ENCODE results near the gene ARHGAP26. TPM values are rescaled to one million over a fixed set of nuclear protein-coding genes. Genes with fewer than 3 reads are reported as not detected.

The ARHGAP26 gene
- total and polyA plus RNA-seq, 9 donors: 1.9 to 47.1 (median 12.0) TPM

DNA sequence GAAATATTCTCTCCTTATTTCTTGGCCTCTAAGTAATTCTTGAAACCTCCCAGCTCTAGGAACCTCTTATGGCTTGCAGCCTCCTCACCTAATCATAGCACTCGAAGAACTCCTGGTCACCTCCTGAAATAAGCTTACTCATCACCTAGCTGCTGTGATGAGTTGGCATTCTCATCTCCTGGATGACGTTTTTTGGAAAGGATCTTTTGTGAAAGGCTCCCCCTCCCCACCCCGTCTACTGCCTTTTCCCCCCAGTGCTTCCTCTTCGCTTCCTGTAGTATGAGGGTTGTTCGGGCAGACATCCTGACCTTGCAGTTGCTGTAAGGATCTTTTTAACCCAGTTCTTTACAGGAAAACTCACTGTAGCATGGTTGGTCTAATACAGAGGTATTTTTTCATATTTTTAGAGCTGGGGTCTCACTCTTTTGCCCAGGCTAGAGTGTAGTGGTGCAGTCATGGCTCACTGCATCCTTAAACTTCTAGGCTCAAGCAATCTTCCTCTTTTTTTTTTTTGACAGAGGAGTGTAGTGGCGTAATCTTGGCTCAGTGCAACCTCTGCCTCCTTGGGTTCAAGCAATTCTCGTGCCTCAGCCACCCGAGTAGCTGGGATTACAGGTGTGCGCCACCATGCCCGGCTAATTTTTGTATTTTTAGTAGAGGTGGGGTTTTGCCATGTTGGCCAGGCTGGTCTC, 41.8 kb downstream of the ARHGAP26 start:
- Histone ChIP-seq H3K36me3 (no peaks in the 10 kb centered on the region), H3K4me1 (ENCODE audit: insufficient read depth) (no peaks in the 10 kb centered on the region), H3K4me3 (no peak overlapping the region), H3K27me3 (no peaks in the 10 kb centered on the region), H3K9me3 (no peaks in the 10 kb centered on the region), H3K27ac (no peak overlapping the region)
- intact Hi-C loops (cut with DNase I): no loop called here
- 87 to 91% (median 87%) methylated on average over 10 of the region's 10 CpGs for WGBS, 3 donors
- TF ChIP-seq EP300 (IDR thresholded peaks at IDR 0.05) (no peak), POLR2A (IDR thresholded peaks at IDR 0.05) (no peak)
- TF ChIP-seq, protein P1, sequence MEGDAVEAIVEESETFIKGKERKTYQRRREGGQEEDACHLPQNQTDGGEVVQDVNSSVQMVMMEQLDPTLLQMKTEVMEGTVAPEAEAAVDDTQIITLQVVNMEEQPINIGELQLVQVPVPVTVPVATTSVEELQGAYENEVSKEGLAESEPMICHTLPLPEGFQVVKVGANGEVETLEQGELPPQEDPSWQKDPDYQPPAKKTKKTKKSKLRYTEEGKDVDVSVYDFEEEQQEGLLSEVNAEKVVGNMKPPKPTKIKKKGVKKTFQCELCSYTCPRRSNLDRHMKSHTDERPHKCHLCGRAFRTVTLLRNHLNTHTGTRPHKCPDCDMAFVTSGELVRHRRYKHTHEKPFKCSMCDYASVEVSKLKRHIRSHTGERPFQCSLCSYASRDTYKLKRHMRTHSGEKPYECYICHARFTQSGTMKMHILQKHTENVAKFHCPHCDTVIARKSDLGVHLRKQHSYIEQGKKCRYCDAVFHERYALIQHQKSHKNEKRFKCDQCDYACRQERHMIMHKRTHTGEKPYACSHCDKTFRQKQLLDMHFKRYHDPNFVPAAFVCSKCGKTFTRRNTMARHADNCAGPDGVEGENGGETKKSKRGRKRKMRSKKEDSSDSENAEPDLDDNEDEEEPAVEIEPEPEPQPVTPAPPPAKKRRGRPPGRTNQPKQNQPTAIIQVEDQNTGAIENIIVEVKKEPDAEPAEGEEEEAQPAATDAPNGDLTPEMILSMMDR (IDR thresholded peaks at IDR 0.05): no peak
- DNase-seq: no peak

DNA sequence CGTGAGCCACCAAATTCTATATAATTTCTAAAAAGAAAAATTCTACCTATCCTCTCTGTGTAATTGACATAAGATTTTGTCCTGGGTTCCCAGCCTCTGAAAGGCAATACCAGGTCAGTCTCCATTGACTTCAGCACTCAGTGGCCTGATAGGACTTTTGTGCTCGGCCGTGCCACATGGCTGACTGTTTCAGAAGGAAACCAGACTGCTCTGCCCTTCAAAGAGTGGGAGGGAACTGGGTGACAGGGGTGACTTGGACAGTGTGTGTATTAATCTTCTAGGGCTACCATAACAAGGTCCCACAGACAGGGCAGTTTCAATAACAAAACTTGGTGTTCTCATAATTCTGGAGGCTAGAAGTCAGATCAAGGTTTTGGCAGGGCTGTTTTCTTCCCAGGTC, 43.0 kb downstream of the ARHGAP26 start:
- WGBS, 3 donors: 94 to 98% (median 96%) methylated on average over 3 of the region's 3 CpGs
- Histone ChIP-seq H3K27me3 (no peaks in the 10 kb centered on the region), H3K9me3 (no peaks in the 10 kb centered on the region), H3K4me3 (no peak overlapping the region), H3K36me3 (no peaks in the 10 kb centered on the region), H3K27ac (no peak overlapping the region), H3K4me1 (ENCODE audit: insufficient read depth) (peaks cover 2% of the 10 kb centered on the region)
- intact Hi-C loops (cut with DNase I): no loop called here
- TF ChIP-seq, protein P1 (IDR thresholded peaks at IDR 0.05): no peak
- TF ChIP-seq POLR2A (IDR thresholded peaks at IDR 0.05) (no peak), EP300 (IDR thresholded peaks at IDR 0.05) (no peak)
- DNase-seq: no peak

DNA sequence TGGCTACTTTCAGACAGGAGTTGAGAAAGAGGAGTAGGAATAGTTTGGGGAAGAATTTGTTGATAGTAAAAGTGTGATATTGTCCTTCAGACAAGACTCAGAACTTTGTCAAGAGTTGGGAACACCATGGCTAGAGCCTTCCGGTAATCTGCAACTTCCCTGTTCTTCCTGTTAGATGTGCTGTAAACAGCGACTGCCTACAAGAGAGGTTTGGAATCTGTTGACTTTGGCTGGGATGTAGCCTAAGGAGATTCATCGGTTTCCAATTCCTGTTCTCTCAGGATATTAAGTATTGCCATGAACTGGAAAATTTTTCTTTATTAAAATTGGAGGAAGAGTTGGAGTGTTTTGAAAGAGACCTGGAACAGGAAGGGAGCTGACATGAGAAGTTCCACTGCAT, 43.9 kb downstream of the ARHGAP26 start:
- WGBS, 3 donors: 66 to 79% (median 78%) methylated on average over 3 of the region's 3 CpGs
- Histone ChIP-seq H3K27me3 (no peaks in the 10 kb centered on the region), H3K4me1 (ENCODE audit: insufficient read depth) (peaks cover 2% of the 10 kb centered on the region), H3K4me3 (no peak overlapping the region), H3K36me3 (no peaks in the 10 kb centered on the region), H3K9me3 (no peaks in the 10 kb centered on the region), H3K27ac (no peak overlapping the region)
- DNase-seq: no peak
- no peak for TF ChIP-seq EP300 (IDR thresholded peaks at IDR 0.05)
- TF ChIP-seq POLR2A (IDR thresholded peaks at IDR 0.05): no peak
- TF ChIP-seq, protein P1 (IDR thresholded peaks at IDR 0.05): no peak
- intact Hi-C loops (cut with DNase I): no loop called here

DNA sequence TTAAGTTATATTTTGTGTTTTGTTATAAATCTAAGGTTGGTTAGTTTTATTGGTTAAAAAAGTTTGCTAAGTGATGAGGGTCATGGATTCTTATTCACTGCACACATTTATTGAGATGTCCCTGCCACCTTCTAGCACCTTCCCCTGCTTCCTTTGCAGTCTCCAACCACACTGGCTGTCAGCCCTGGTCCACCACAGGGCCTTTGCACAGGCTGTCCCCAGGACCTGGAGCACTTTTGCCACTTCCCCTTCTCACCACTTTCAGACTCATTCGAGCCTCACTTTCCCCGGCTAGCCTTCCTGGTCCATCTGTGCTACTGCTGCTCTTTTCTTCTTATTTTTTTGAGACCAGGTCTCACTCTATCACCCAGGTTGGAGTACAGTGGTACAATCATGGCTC, 45.3 kb downstream of the ARHGAP26 start:
- no peak for TF ChIP-seq EP300 (IDR thresholded peaks at IDR 0.05)
- no peak for TF ChIP-seq POLR2A (IDR thresholded peaks at IDR 0.05)
- TF ChIP-seq, protein P1 (IDR thresholded peaks at IDR 0.05): no peak

More for the DNA sequence above, 45.3 kb downstream of the ARHGAP26 start:
- Histone ChIP-seq H3K9me3 (no peaks in the 10 kb centered on the region), H3K27me3 (no peaks in the 10 kb centered on the region), H3K4me1 (ENCODE audit: insufficient read depth) (peaks cover 2% of the 10 kb centered on the region), H3K36me3 (no peaks in the 10 kb centered on the region), H3K4me3 (no peak overlapping the region), H3K27ac (no peak overlapping the region)
- DNase-seq: no peak
- intact Hi-C loops (cut with DNase I): no loop called here
- 98 to 100% (median 98%) methylated on average over 2 of the region's 2 CpGs for WGBS, 3 donors
